RWPE2 (cell line): Measurements from ENCODE around the gene IRAG1.

Experiments
- ATAC-seq: fragments of 200-7000 bp; cut with Tn5 transposase; 3 replicates; pipeline ENCODE4 v1.9.1; 2021; ENCODE audit warnings: low read depth
- DNase-seq: peaks from one replicate; pipeline ENCODE4 v3.0.0-alpha.2; 2020; ENCODE audit warnings: low spot score
- H3K27ac ChIP-seq: fragments of 450-650 bp; 2 replicates; pipeline ENCODE4 v1.5.1; 2017; ENCODE audit warnings: mild to moderate bottlenecking; ENCODE audit not compliant: poor library complexity, severe bottlenecking
- H3K27me3 ChIP-seq: fragments of 250-450 bp; sonication (Bioruptor Pico); 2 replicates; pipeline ENCODE4 v1.5.1; 2021; ENCODE audit warnings: mild to moderate bottlenecking, moderate library complexity; ENCODE audit not compliant: insufficient read depth, poor library complexity, severe bottlenecking
- H3K36me3 ChIP-seq: fragments of 250-450 bp; sonication (Bioruptor Pico); 2 replicates; pipeline ENCODE4 v1.5.1; 2020; ENCODE audit warnings: low read depth, mild to moderate bottlenecking, moderate library complexity
- H3K4me1 ChIP-seq: fragments of 250-450 bp; sonication (Bioruptor Pico); 2 replicates; pipeline ENCODE4 v1.5.1; 2021; ENCODE audit warnings: mild to moderate bottlenecking, moderate library complexity; ENCODE audit not compliant: insufficient read depth, poor library complexity, severe bottlenecking
- H3K4me3 ChIP-seq: fragments of 250-450 bp; sonication (Bioruptor Pico); 2 replicates; pipeline ENCODE4 v1.5.1; 2021; ENCODE audit warnings: mild to moderate bottlenecking, moderate library complexity; ENCODE audit not compliant: severe bottlenecking
- H3K9me3 ChIP-seq: fragments of 250-450 bp; sonication (Bioruptor Pico); 2 replicates; pipeline ENCODE4 v1.5.1; 2021; ENCODE audit warnings: mild to moderate bottlenecking, moderate library complexity; ENCODE audit not compliant: severe bottlenecking
- CTCF ChIP-seq: fragments of 450-650 bp; IDR thresholded peaks from one replicate; pipeline ENCODE4 v1.5.1; 2017; ENCODE audit warnings: mild to moderate bottlenecking, moderate library complexity; ENCODE audit not compliant: poor library complexity, severe bottlenecking

The IRAG1 gene

GRCh38 chr11:10645212-10645795 lies 48.3 kb downstream of the IRAG1 start:
- no peak for ATAC-seq
- H3K4me1 ChIP-seq, result peaks cover 8% of the 10 kb centered on the region

More at GRCh38 chr11:10645212-10645795, 48.3 kb downstream of the IRAG1 start:
- DNase-seq, result no peak
- Histone ChIP-seq H3K27me3 (no peaks in the 10 kb centered on the region), H3K9me3 (no peaks in the 10 kb centered on the region), H3K36me3 (no peaks in the 10 kb centered on the region), H3K27ac (no peak overlapping the region), H3K4me3 (no peak overlapping the region)
- no peak for TF ChIP-seq CTCF
